ENCODE measurements around the gene KPTN. TPM values are rescaled to one million over a fixed set of nuclear protein-coding genes. Genes with fewer than 3 reads are reported as not detected.

Gene KPTN
- total RNA-seq, 1 experiment from 2014 or later = 8.0 TPM

- ChIA-PET POLR2A (ENCODE audit: unreplicated experiment) (no interaction called here), CTCF (no interaction called here)
- H3F3A ChIP-seq (ENCODE audit: low read length, unreplicated experiment) = no peaks in the 10 kb centered on the region
- H3K4me3 ChIP-seq (ENCODE audit: low read length) = no peak overlapping the region
- intact Hi-C loops (cut with micrococcal nuclease) = no loop called here
- H3K79me2 ChIP-seq (ENCODE audit: low read length) = no peaks in the 10 kb centered on the region
- H3K9ac ChIP-seq (ENCODE audit: low read length) = no peak overlapping the region
- H3K4me1 ChIP-seq (ENCODE audit: insufficient read depth, low read length) = no peaks in the 10 kb centered on the region
- no peak overlapping the region for H2AFZ ChIP-seq (ENCODE audit: low read length)
- TF ChIP-seq CTCF (conservative IDR thresholded peaks at IDR 0.05; ENCODE audit: low read depth, low read length) = no peak
- no peak for TF ChIP-seq EZH2phosphoT487 (IDR thresholded peaks at IDR 0.05; ENCODE audit: borderline replicate concordance, low read length)
- TF ChIP-seq EZH2 (IDR thresholded peaks at IDR 0.05; ENCODE audit: low read length, unreplicated experiment) = no peak
- no TSS peak for BruUV-seq (replicated peaks)
- H3K36me3 ChIP-seq (ENCODE audit: low read depth, low read length) = no peaks in the 10 kb centered on the region
- no peak for ATAC-seq
- no peaks in the 10 kb centered on the region for H4K20me1 ChIP-seq (ENCODE audit: low read length)
- no peak overlapping the region for H3K27ac ChIP-seq (ENCODE audit: low read length)
- no peak overlapping the region for H3K4me2 ChIP-seq (ENCODE audit: low read length)
- no peaks in the 10 kb centered on the region for H3K9me2 ChIP-seq (replicated peaks; ENCODE audit: low read length)
- no peaks in the 10 kb centered on the region for H3K27me3 ChIP-seq (ENCODE audit: low read length)
- no peaks in the 10 kb centered on the region for H3K9me3 ChIP-seq (ENCODE audit: low read length)
- DNase-seq = no peak
Measured at GRCh38 chr19:47492137-47492533, 8.1 kb upstream of the KPTN start.

DNA sequence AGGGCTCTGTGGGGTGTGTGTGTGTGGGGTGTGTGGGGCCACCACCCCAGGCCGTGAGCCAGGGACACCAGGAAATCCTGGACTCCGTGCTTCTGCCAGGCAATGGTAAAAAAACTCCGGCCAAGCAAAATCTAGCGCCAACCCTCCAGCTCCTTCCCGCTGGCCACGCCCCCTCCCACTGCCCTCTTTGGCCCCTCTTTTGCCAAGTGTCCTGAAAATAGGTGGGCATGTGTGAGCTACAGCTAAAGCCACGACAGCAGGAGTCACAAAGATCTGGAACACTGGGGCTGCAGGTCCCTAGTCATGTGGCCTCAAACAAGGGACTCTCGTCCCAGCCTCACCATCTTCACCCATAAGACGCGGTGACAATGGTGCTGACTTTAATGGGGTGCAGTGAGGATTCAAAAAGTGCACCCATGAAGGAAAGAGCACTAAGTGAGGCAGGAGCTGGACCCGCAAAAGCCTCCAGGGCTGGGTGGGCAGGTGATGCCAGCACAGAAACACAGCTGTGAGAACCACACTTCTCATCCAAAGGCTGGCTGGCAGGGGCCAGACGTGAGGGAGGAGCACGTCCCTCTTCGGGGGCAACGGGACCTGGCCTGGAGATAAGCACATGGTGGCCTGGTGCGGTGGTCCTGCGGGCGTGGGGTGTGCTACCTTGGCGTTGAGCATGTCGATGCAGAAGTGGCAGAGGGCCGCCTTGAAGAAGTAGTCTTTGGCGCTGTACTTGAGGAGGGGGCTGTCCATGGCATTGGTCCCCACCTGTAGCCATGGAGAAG is 7.5 kb upstream of the KPTN start:
- Histone ChIP-seq H3K4me3 (ENCODE audit: low read length) (no peak overlapping the region), H3K27me3 (ENCODE audit: low read length) (no peaks in the 10 kb centered on the region), H4K20me1 (ENCODE audit: low read length) (no peaks in the 10 kb centered on the region), H3K79me2 (ENCODE audit: low read length) (no peaks in the 10 kb centered on the region), H3K4me1 (ENCODE audit: insufficient read depth, low read length) (no peaks in the 10 kb centered on the region), H2AFZ (ENCODE audit: low read length) (no peak overlapping the region), H3K27ac (ENCODE audit: low read length) (no peak overlapping the region), H3K9ac (ENCODE audit: low read length) (no peak overlapping the region), H3K9me3 (ENCODE audit: low read length) (no peaks in the 10 kb centered on the region), H3K4me2 (ENCODE audit: low read length) (no peak overlapping the region), H3K9me2 (replicated peaks; ENCODE audit: low read length) (no peaks in the 10 kb centered on the region), H3F3A (ENCODE audit: low read length, unreplicated experiment) (no peaks in the 10 kb centered on the region), H3K36me3 (ENCODE audit: low read depth, low read length) (no peaks in the 10 kb centered on the region)
- TF ChIP-seq CTCF (conservative IDR thresholded peaks at IDR 0.05; ENCODE audit: low read depth, low read length) (no peak), EZH2 (IDR thresholded peaks at IDR 0.05; ENCODE audit: low read length, unreplicated experiment) (no peak), EZH2phosphoT487 (IDR thresholded peaks at IDR 0.05; ENCODE audit: borderline replicate concordance, low read length) (no peak)
- no peak for DNase-seq
- no TSS peak for BruUV-seq (replicated peaks)
- POLR2A ChIA-PET (ENCODE audit: unreplicated experiment) = interaction anchor here (0.6 kb wide), 1 partner anchor 28 kb away, joined by 4 read pairs; no protein-coding TSS in a partner anchor
- no peak for ATAC-seq
- intact Hi-C loops (cut with micrococcal nuclease) = no loop called here
- CTCF ChIA-PET = no interaction called here

- Histone ChIP-seq H3K27me3 (ENCODE audit: low read length) (no peaks in the 10 kb centered on the region), H3F3A (ENCODE audit: low read length, unreplicated experiment) (no peaks in the 10 kb centered on the region), H3K4me1 (ENCODE audit: insufficient read depth, low read length) (no peaks in the 10 kb centered on the region), H3K4me3 (ENCODE audit: low read length) (no peak overlapping the region), H2AFZ (ENCODE audit: low read length) (no peak overlapping the region), H3K27ac (ENCODE audit: low read length) (no peak overlapping the region), H3K9me3 (ENCODE audit: low read length) (no peaks in the 10 kb centered on the region), H3K36me3 (ENCODE audit: low read depth, low read length) (no peaks in the 10 kb centered on the region), H3K9ac (ENCODE audit: low read length) (no peak overlapping the region), H3K79me2 (ENCODE audit: low read length) (no peaks in the 10 kb centered on the region), H3K4me2 (ENCODE audit: low read length) (no peak overlapping the region), H3K9me2 (replicated peaks; ENCODE audit: low read length) (no peaks in the 10 kb centered on the region), H4K20me1 (ENCODE audit: low read length) (no peaks in the 10 kb centered on the region)
- DNase-seq = no peak
- intact Hi-C loops (cut with micrococcal nuclease) = no loop called here
- BruUV-seq (replicated peaks) = no TSS peak
- CTCF ChIA-PET = no interaction called here
- no peak for ATAC-seq
- POLR2A ChIA-PET (ENCODE audit: unreplicated experiment) = interaction anchor here (0.6 kb wide), 1 partner anchor 27 kb away, joined by 4 read pairs; no protein-coding TSS in a partner anchor
- TF ChIP-seq CTCF (conservative IDR thresholded peaks at IDR 0.05; ENCODE audit: low read depth, low read length) (no peak), EZH2phosphoT487 (IDR thresholded peaks at IDR 0.05; ENCODE audit: borderline replicate concordance, low read length) (no peak), EZH2 (IDR thresholded peaks at IDR 0.05; ENCODE audit: low read length, unreplicated experiment) (no peak)
Measured at GRCh38 chr19:47490847-47491246, 6.8 kb upstream of the KPTN start.

Measured in PC-3 (cell line).